ENCODE results near the gene ARHGAP26.

The ARHGAP26 gene, protein sequence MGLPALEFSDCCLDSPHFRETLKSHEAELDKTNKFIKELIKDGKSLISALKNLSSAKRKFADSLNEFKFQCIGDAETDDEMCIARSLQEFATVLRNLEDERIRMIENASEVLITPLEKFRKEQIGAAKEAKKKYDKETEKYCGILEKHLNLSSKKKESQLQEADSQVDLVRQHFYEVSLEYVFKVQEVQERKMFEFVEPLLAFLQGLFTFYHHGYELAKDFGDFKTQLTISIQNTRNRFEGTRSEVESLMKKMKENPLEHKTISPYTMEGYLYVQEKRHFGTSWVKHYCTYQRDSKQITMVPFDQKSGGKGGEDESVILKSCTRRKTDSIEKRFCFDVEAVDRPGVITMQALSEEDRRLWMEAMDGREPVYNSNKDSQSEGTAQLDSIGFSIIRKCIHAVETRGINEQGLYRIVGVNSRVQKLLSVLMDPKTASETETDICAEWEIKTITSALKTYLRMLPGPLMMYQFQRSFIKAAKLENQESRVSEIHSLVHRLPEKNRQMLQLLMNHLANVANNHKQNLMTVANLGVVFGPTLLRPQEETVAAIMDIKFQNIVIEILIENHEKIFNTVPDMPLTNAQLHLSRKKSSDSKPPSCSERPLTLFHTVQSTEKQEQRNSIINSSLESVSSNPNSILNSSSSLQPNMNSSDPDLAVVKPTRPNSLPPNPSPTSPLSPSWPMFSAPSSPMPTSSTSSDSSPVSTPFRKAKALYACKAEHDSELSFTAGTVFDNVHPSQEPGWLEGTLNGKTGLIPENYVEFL

DNA sequence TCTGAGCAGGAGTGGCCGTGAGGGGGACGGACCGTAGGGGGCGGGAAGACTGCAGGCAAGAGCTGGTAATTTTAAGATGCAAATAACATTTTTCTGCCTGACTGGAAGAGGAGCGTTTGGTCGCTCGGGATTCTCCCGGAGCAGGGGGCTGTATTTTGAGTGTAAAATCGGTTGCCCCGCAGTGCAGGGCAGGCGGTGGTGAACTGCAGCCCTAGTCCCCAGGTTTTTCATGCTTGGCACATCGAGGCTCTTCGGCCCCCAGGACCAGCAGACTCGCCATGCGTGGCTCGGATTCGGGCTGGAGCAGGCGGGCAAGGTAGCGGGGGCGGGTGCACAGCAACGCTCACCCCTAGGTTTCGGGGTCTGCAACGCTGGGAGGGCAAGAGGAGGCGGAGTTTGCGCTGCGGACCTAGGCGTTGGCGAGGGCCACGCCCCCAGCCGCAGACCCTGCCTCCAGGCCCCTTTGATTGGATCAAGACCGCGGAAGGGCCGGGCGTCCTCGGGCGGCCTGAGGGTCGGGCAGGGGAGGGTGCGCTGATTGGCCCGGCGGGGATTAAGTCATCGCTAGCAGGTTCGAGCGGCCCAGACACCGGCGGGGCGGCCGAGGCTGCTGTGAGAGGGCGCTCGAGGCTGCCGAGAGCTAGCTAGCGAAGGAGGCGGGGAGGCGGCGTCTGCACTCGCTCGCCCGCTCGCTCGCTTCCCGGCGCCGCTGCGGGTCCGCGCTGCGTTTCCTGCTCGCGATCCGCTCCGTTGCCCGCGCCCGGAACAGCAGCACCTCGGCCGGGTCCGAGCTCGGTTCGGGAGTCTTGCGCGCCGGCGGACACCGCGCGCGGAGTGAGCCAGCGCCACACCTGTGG lies at the start of gene ARHGAP26:
ARHGAP26 (plus strand) TSS at position 585 of the 857 bp plus-strand sequence. CDS start 385 bp downstream, outside the sequence.
- DNase-seq, result peak; percentile 94 to 96

DNA sequence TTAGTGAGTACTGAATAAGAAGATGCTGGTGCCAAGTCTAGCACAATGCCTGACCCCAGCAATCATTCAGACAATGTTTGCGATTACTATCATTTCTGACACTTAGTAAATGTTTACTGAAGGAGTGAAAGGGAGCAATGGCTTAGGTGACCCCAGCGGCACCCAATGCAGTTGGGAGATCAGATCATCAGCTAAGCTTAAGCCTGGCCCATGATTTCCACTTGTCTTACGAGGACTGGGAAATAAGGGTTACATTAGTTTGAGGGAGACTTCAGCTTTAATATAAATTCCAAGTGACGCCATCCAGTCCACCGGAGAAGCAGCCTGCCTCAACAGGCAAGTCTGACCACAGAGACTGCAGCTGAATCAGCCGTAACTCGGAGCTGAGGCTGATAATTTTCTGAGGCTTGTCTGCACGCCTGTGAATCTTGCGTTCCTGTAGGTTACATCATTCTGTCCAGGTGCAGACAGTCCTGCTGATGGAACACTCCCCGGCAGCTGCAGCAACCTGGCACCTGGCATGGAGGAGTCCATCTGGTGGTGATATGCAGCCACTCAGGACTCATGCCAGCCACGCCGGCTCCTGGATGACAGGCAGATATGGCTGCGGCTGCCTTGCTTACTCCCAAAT lies 49.4 kb upstream of the ARHGAP26 start:
- no peak for DNase-seq

DNA sequence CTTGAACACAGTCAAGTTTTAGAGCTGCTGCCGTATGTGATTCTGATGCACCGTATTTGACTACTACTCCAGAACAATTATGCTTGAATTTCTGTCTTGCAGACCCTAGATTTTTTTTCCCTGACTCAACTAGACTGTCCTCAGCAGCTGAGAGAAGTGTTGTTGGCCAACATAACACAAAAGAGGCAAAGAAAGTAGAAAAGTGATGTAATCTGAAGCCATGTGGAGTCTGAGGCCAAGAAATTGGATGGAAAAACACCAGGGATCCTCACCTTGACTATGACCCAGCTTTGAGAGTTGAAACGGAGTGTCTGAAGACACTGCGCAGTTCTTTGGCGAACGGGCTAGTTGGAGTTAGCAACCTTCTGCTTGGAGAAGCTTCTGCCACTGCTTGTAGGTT lies 48.0 kb upstream of the ARHGAP26 start:
- no peak for DNase-seq

DNA sequence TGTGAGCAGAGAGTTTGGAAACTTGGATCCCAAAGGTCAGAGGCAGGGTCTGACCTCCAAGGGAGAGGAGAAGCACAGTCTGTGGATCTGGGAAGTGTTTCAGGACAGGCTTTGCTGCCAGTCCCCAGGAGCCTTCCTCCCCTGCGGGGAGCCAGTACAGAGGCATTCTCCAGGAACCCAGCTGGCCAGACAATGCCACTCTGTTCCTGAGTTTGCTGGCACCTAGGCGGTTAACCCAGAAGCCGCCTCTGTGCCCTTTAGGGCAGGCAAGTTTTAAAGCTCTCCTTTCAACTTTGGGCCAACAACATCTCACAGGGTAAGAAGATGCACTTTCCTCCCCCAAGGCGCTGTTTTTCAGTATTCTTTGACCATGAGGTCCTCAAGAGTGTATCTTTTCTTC lies 47.3 kb upstream of the ARHGAP26 start:
- no peak for DNase-seq

DNA sequence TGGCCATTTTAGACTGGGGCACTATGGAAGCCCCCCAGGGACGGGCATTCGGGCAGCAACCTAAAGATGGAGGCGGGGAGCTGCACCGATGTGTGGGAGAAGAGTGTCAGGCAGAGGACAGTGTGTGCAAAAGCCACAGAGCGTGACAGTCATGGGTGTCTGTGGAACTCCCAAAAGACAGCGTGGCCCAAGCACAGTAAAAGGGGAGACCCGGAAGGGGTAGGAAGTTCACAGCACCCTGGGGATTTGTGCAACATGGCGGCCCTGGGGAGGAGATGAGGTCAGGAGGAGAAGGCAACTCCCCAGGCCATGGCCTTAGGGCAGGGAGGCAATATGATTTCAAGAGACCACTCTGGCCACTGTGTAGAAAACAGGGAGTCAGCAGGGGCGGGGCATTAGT lies 45.4 kb upstream of the ARHGAP26 start:
- no peak for DNase-seq

DNA sequence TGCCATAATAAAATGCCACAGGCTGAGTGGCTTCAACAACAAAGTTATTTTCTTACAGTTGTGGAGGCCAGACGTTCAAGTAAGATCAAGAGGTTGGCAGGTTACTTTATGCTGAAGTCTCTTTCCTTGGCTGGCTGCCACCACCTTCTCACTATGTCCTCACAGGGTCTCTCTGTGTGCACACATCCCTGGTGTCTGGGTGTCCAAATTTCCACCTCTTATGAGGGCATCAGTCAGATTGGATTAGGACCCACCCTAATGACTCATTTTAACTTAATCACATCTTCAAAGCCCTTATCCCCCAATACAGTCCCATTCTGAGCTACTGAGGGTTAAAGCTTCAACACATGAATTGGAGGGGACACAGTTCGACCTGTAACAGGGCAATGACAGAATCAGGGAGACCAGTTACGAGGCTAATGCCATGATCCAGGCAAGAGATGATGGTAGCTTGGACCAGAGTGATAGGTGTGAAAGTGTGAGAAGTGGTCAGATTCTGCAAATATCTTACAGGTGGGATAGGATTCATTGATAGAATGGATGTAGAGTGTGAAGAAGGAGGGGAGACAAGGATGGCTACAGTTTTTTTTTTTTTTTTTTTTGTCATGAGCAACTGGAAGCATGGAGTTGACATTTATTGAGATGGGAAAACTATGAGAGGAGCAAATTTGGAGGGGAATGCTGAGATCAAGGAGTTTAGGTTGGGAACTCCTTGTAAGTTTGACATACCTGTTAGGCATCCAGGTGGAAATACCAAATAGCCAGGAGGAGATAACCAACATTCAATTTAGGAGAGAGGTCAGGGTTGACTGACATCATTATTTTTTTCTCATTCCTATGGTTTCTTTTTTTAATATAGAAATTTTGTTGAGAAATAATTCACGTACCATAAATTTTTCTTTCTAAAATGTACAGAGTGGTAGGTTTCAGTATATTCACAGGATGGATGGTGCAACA lies 44.7 kb upstream of the ARHGAP26 start:
- no peak for DNase-seq

DNA sequence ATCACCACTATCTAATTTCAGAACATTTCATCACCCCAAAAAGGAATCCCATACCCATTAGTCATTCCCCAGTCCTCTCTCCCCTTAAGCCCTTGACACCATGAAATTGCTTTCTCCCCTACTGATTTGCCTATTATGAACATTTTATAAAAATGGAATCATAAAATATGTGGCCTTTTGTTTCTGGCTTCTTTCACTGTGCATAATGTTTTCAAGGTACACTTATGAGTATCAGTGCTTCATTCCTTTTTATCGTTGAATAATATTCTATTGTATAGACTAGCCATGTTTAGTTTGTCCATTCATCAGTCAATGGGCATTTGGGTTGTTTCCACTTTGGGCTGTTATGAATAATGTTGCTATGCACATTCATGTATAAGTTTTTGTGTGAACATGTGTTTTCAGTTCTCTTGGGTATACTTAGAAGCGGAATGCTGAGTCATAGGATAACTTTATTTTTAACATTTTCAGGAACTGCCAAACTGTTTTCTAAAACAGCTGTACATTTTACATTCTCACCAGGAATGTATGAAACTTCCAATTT lies 43.9 kb upstream of the ARHGAP26 start:
- DNase-seq, result no peak

DNA sequence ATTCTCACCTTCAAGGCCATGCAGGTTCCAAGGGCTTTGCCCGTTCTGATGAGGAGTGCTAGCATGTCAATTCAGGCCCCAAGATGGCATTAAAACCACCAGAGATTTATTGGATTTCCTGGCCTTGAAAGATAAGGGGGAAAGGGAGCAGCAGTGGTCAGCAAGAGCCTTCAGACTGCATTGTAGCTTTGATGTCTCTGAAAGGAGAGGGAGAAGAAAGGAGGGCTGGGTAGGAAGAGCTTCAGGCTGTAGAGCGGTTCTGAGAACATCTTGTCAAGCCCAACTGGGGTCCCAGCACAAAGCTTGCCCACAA lies 42.5 kb upstream of the ARHGAP26 start:
- DNase-seq, result no peak

DNA sequence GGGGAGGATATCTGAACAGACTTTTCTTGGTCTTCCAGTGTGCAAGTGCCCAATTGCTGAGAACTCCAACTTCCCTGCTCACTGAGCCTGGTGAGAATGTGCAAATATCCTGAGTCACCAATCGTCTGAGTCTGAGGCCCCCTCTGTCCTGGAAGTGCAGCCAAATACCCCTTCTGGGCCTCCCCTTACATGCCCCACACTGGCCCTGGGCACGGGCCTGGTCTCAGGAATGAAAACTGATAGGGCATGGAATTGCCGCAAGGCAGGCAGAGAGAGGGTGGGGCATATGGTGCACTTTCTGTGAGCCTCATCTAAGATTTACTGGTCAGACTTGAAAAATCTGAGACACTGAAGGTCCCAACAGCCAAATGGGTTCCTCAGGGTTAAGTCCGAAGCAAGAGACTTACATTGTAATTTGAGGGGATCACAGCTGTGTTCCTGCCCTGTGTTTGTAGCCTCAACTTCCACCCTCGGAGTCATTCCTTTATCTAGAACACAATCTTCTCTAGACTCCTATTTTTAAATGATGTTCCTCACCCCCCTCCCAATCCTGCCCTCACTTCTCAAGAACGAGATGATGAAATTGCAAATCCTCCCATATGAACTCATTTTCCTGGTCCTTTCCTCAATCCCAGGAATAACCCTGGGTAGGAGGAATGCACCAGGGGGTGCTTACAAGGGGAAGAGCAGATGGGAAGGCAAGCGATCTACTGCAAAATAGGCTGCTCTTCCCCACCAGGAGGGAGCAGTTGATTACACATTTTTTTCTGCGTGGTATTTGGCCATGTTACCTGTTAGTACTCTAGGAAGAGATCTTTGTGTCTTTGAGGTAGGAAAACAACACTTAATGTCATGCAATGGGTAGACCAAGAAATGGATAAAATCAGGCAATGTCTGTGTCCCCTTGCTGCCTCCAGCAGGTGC lies 34.6 kb upstream of the ARHGAP26 start:
- no peak for DNase-seq

DNA sequence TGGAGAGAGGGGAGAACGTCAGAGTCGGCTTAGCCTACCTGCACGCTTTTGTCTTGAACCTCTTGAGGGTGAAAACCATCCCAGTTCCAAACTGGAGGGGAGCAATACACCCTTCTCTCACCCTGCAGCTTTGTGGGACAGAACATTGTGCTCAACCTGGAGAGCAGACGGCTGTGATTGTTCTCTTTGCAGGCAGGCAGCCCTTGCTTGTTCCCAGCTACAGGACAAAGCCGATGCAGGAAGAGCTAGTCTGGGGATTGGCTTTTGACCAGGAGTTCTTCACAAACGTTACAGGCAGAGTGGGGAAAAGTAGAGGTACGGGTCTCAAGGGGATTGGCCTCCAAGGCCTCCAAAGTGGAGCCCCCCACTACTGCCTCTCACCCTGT lies 33.9 kb upstream of the ARHGAP26 start:
- no peak for DNase-seq

DNA sequence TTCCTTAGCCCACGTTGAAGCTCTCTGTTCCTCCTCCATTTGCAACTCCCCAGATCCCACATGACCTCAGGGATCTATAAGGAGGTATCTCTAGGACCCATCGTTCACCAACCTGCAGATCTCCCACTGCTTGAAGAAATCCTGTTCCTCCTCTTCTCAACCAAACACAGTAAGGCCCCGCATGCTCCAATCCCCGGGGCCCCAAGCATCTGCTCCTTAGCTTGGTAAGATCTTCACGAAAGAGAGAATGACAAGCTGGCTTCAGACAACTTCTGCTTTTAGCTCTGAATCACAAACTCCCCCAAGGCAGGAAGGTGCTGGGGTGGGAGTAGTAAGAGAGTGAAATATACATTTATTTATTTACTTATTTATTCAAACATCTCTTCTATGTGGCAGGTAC lies 33.0 kb upstream of the ARHGAP26 start:
- no peak for DNase-seq

DNA sequence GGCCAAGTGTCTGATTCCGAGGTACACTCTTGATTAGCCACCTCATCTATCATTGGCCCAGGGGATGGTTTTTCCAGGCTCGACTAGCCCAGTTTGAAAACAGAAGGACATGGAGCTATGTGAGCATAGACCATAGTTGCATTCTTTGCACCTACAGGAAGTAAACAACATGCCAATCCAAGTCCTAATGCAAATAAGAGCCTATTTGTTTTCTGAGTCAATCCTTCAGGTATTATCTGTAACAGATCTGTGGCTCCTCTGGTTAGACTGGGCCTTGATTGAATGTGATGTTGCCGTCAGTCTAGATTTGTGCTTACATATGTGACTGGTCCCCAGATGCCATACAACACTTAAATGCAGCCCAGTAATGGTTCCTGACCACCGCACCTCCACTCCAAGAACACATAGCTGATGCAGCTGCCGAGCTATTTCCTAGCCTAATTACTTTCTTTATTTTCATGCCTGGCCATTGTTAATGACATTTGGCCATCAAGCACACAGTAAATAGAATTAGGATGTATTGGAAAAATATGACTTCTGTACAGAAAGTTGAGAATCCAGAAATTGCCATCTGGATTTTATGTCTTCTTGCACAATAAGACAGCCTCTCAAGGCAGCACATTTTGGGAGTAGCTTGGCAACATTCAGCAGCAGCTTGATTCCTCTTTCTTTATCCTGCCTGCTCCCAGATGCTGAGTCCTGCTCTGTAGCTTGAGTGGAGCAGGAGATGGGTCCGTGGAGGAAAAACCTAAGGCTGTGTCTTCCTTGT lies 29.5 kb upstream of the ARHGAP26 start:
- no peak for DNase-seq

DNA sequence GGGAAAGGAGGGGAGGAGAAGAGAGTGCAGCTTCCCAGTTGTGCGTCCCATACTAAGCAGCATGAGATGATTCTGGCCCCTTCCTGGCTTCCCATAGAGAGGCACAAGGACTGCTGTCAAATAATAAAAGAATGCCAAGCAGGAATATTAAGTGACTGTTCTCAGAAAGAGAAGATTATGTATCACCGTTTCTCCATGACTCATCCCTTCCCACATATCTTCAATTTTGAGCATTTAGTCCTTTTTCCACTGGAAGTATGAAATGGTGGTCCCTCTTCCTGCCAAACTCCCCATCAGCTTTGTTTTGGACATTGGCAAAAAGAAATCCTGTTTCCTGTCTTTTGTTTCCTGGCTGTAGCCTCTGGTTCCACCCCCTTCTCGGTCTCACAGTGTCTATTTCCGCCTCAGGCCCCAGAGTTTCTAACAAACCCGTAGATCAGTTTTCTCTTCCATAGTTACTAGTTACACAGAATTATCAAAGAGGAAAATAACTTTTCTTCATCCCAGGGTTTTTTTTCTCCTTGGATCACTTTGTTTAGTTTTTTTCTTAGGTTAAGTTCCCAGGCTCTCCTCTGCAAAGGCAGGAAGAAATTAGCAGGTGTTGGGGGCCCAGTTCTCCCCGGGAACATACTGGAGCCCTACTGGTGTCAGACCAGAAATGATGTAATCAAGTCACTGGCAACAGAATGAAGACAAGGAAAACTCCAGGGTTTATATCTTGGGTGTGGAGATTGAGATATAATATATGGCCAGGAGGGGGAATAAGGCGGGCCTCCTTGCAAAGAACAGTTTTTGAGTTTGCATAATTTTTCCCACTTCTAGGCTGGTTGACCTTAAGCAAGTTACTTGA lies 26.4 kb upstream of the ARHGAP26 start:
- DNase-seq, result no peak

DNA sequence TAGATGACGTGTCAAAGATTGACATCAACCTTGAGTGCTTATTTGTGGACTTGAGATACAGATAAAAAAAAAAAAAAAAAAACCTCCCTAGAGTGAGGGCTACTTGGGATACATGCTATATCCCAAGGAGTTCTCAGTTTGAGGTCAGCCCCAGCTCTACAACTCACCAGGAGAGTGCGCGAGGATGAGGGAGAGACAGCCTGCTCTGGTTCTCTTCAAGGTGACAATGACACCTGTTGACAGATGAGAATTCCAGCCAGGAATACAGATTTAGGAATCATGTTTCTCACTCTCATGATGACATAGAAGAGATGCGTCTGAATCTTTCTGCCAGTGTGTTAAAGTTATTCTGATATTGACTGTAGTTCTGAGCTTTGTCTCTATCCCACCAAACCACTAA lies 24.9 kb upstream of the ARHGAP26 start:
- DNase-seq, result no peak

DNA sequence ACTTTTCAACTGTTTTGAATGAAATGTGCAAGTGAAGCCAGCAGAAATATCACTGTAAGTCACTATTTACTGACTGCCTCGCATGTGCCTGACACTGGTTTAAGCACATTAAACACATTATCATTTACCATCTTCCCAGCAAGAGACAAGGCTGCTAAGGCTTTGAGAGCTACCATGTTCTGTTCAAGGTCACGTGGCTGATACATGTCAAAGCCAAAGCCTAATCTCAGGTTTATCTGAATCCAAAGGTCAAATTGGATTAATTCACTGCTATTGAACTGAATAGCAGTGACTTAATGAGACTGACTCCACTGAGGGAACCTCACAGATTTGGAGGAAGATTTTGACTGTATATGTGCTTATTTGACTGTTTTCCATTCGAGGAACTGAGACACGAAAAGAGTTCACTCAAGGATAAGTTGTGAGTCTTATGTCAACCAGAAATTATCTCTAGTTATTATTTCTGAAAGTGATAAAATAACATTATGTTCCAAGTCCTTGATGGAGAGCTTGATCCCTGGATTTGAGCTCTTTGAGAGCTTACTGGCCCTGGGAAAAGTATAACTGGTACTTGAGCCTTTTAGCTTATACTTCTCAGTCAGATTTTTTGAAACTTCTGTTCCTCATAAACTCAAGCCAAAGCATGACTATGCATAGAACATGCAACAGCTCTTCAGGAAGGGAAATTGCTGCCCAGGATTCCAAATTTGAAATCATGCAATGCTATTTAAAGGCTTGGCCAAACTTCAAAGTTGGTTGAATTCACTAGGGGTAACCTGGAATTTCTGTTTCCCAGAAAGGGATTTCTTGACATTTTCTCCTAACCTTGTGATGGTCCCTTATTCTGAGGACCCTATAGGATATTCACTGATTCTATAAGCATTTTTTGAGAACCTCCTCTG lies 23.4 kb upstream of the ARHGAP26 start:
- no peak for DNase-seq

DNA sequence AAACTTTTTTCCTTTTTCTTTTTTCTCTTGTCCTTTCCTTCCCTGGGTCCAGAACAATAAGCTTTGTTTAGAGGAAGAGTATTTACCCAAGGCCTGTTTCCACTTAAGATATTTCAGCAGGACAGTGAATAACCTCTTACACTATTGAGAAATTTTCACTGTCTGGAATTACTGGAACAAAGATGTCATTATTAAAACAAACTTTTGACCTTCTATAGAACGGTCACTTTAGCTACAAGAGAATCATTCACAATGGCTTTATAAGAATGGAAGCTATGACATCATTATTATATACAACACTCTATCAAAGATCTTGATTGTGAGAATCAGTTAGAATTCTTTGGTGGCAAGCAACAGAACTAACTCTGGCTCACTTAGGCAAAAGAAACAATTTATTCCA lies 22.0 kb upstream of the ARHGAP26 start:
- no peak for DNase-seq

DNA sequence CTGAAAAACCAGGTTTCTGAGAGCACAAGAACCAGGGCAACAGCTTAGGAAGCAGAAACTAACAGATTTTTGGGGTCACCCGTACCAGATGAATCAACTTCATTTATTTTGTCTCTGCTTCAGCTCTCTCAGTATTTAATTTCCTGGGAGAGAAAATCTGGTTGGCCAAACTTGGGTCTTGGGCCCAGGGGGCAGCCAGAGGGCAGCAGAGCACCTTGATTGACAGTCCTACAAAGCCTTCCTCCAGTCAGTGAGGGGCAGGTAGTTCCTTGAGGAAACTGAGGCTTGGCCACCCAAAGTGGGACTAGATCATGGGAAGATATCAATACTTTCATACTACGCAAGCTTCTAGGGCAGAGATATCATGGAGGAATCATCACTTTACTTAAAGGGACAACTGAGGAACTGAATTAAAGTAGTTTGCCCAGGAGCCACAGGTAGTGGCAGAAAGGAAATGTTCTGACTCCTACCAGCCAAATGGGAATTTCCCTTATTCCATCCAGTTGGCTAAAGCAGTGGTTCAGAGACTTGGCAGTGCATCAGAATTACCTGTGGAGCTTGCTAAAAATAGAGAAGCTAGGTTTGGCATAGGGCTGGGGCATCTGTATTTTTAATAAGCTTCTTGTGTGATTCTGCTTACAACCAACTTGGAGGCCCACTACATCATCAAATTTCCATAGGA lies 21.5 kb upstream of the ARHGAP26 start:
- DNase-seq, result peak; percentile 62 to 73

Measured in activated T-cell treated with anti-CD3 and anti-CD28 coated beads, Interleukin-2, amount 50 U/mL, for 48 hours (primary cell).